GM12878 (cell line): ENCODE measurements around the gene SLC15A3. TPM values are rescaled to one million over a fixed set of nuclear protein-coding genes. Genes with fewer than 3 reads are reported as not detected.
A peak's percentile ranks its signal among the peaks of the same experiment; 100 is the strongest.

Experiments
- BRCA1 ChIP-seq: IDR thresholded peaks from 2 replicates; pipeline ENCODE4 v1.6.1; 2011; ENCODE audit warnings: low read depth, low read length, improper control_type of control experiment
- CHD4 ChIP-seq: fragments of 200-600 bp; sonication (generic); IDR thresholded peaks from 2 replicates; pipeline ENCODE4 v1.6.1; 2016; ENCODE audit warnings: mild to moderate bottlenecking
- DPF2 ChIP-seq: fragments of 450-650 bp; IDR thresholded peaks from 2 replicates; pipeline ENCODE4 v1.6.1; 2017; ENCODE audit warnings: mild to moderate bottlenecking
- FOS ChIP-seq: IDR thresholded peaks from 3 replicates; pipeline ENCODE4 v1.6.1; 2011; ENCODE audit warnings: borderline replicate concordance; ENCODE audit not compliant: insufficient read length; ENCODE audit errors: extremely low read depth
- HCFC1 ChIP-seq: fragments of 150-350 bp; IDR thresholded peaks from 2 replicates; pipeline ENCODE4 v1.6.1; 2014; ENCODE audit warnings: low read length
- HDAC6 ChIP-seq: fragments of 200-600 bp; sonication (generic); IDR thresholded peaks from one replicate; pipeline ENCODE4 v1.8.0; 2017; ENCODE audit warnings: antibody characterized with exemption; ENCODE audit not compliant: unreplicated experiment
- IRF4 ChIP-seq: IDR thresholded peaks from 2 replicates; pipeline ENCODE4 v1.6.1; 2011; ENCODE audit warnings: low read depth, low read length
- JUND ChIP-seq: IDR thresholded peaks from 2 replicates; pipeline ENCODE4 v1.6.1; 2012; ENCODE audit warnings: low read depth, mild to moderate bottlenecking, low read length, improper control_type of control experiment, moderate library complexity
- KDM1A ChIP-seq: fragments of 200-600 bp; sonication (generic); IDR thresholded peaks from 2 replicates; pipeline ENCODE4 v1.6.1; 2016; ENCODE audit warnings: borderline replicate concordance
- MEF2B ChIP-seq: fragments of 450-650 bp; IDR thresholded peaks from 2 replicates; pipeline ENCODE4 v1.6.1; 2018; ENCODE audit warnings: mild to moderate bottlenecking, moderate library complexity; ENCODE audit not compliant: partially characterized antibody, poor library complexity, severe bottlenecking
- MTA2 ChIP-seq: fragments of 450-650 bp; IDR thresholded peaks from 2 replicates; pipeline ENCODE4 v1.6.1; 2016; ENCODE audit warnings: low read depth, mild to moderate bottlenecking, moderate library complexity
- PAX5 ChIP-seq: IDR thresholded peaks from 2 replicates; pipeline ENCODE4 v1.6.1; 2011; ENCODE audit warnings: low read depth, low read length, borderline replicate concordance
- RBBP5 ChIP-seq: fragments of 200-600 bp; sonication (generic); conservative IDR thresholded peaks from 2 replicates; pipeline ENCODE4 v1.6.1; 2016
- SIN3A ChIP-seq: IDR thresholded peaks from 2 replicates; pipeline ENCODE4 v1.6.1; 2012; ENCODE audit warnings: low read depth, low read length, improper control_type of control experiment
- SP1 ChIP-seq: IDR thresholded peaks from one replicate; pipeline ENCODE4 v1.6.1; 2011; ENCODE audit warnings: low read depth, low read length
- SUZ12 ChIP-seq: fragments of 200-600 bp; sonication (generic); IDR thresholded peaks from one replicate; pipeline ENCODE4 v1.6.1; 2018; ENCODE audit warnings: antibody characterized with exemption, mild to moderate bottlenecking; ENCODE audit not compliant: unreplicated experiment
- YY1 ChIP-seq: IDR thresholded peaks from 2 replicates; pipeline ENCODE4 v1.6.1; 2011; ENCODE audit warnings: low read depth, mild to moderate bottlenecking, low read length
- polyA plus RNA-seq, 11 experiments: library from polyadenylated mRNA; depleted of rRNA in 4 of 11; unstranded in 6 of 11; stranded (reverse) in 5 of 11; fragments of >200 nt; fragmentation: Nextera tagmentation in 4 of 11; fragmentation: Illumina TruSeq in 1 of 11; extraction: Ambion mirVana in 4 of 11; extraction: Trizol in 1 of 11; gene quantifications; 1 replicate in 1 of 11; 2 replicates in 10 of 11; pipeline versions ENCODE4 v1.2.1 to v1.2.3, GENCODE V29; 2011 to 2016; ENCODE audit warnings: inconsistent platforms in 2 of 11, missing spikeins in 2 of 11, low read depth in 1 of 11
- total RNA-seq, 4 experiments: library from RNA; depleted of rRNA in 3 of 4; stranded (reverse); fragments of >200 nt in 3 of 4; fragmentation: Illumina TruSeq in 1 of 4; extraction: Trizol in 1 of 4; gene quantifications; 2 replicates each; pipeline versions ENCODE4 v1.2.1 to v1.2.3, GENCODE V29; 2013 to 2021
- TF ChIP-seq, protein P1 (sequence below): fragments of 450-650 bp; conservative IDR thresholded peaks from 2 replicates; pipeline ENCODE4 v1.6.1; 2017; ENCODE audit warnings: mild to moderate bottlenecking, moderate library complexity
- TF ChIP-seq, protein P2 (sequence below): IDR thresholded peaks from 2 replicates; pipeline ENCODE4 v1.6.1; 2011; ENCODE audit warnings: borderline replicate concordance, low read depth, mild to moderate bottlenecking, moderate library complexity, low read length; ENCODE audit not compliant: insufficient read depth, poor library complexity, severe bottlenecking
- TF ChIP-seq, protein P3 (sequence below): fragments of 450-650 bp; IDR thresholded peaks from 2 replicates; pipeline ENCODE4 v1.6.1; 2017; ENCODE audit warnings: mild to moderate bottlenecking, low read depth, inconsistent platforms; ENCODE audit not compliant: poor library complexity, severe bottlenecking
- TF ChIP-seq, protein P4 (sequence below): fragments of 450-650 bp; IDR thresholded peaks from 2 replicates; pipeline ENCODE4 v1.6.1; 2018; ENCODE audit warnings: borderline replicate concordance, mild to moderate bottlenecking; ENCODE audit not compliant: partially characterized antibody
- TF ChIP-seq, protein P5 (sequence below): fragments of 450-650 bp; IDR thresholded peaks from 2 replicates; pipeline ENCODE4 v1.6.1; 2016; ENCODE audit warnings: mild to moderate bottlenecking

The SLC15A3 gene
- total and polyA plus RNA-seq, 10 of the 15 experiments (the other 5 are each of a cell fraction or from before 2014, with no cell fraction given), result 17.7 to 102 (median 55.8) TPM

DNA sequence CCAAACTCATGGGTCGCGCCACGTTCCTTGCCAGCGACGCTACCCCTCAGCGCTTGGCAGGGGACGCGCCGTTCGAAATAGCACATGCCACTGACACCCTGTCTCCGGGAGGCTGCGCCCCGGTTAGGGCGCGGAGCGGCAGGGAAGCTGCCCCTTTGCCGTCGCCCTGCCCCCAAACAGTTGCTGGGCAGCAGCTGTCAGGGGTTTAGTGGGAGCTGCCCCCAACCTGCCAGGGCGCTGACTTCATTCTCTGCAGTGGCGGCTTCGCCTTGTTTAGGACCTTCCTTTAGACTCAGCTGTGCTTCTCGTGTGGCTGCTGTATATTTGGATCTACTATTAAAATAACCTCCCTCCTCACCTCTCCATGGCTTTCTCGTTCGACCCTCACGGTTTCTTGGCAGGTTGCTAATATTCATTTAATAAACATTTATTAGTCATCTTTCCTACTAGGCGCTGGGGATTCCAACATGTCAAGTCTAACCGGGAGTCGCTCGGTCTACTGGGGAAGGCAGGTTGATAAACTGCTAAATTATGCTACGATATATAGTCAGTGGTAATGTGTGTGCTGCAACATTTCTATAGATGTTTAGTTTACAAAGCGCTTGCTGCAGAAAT is 37.2 kb downstream of the SLC15A3 start (continued):
- 0 out of 2 replicates have a peak, but pooled peaks have one; percentile 11 for TF ChIP-seq SIN3A
- no peak for TF ChIP-seq MTA2
- TF ChIP-seq, protein P1, sequence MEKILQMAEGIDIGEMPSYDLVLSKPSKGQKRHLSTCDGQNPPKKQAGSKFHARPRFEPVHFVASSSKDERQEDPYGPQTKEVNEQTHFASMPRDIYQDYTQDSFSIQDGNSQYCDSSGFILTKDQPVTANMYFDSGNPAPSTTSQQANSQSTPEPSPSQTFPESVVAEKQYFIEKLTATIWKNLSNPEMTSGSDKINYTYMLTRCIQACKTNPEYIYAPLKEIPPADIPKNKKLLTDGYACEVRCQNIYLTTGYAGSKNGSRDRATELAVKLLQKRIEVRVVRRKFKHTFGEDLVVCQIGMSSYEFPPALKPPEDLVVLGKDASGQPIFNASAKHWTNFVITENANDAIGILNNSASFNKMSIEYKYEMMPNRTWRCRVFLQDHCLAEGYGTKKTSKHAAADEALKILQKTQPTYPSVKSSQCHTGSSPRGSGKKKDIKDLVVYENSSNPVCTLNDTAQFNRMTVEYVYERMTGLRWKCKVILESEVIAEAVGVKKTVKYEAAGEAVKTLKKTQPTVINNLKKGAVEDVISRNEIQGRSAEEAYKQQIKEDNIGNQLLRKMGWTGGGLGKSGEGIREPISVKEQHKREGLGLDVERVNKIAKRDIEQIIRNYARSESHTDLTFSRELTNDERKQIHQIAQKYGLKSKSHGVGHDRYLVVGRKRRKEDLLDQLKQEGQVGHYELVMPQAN, result 0 out of 2 replicates have a peak, but pooled peaks have one; percentile 5
- TF ChIP-seq RBBP5, result no peak
- TF ChIP-seq SUZ12, result no peak
- peak; percentile 6 for TF ChIP-seq MEF2B
- TF ChIP-seq JUND, result no peak
- TF ChIP-seq, protein P2, sequence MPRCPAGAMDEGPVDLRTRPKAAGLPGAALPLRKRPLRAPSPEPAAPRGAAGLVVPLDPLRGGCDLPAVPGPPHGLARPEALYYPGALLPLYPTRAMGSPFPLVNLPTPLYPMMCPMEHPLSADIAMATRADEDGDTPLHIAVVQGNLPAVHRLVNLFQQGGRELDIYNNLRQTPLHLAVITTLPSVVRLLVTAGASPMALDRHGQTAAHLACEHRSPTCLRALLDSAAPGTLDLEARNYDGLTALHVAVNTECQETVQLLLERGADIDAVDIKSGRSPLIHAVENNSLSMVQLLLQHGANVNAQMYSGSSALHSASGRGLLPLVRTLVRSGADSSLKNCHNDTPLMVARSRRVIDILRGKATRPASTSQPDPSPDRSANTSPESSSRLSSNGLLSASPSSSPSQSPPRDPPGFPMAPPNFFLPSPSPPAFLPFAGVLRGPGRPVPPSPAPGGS, result no peak
- no peak for TF ChIP-seq BRCA1
- no peak for TF ChIP-seq CHD4
- TF ChIP-seq FOS, result no peak
- TF ChIP-seq, protein P3, sequence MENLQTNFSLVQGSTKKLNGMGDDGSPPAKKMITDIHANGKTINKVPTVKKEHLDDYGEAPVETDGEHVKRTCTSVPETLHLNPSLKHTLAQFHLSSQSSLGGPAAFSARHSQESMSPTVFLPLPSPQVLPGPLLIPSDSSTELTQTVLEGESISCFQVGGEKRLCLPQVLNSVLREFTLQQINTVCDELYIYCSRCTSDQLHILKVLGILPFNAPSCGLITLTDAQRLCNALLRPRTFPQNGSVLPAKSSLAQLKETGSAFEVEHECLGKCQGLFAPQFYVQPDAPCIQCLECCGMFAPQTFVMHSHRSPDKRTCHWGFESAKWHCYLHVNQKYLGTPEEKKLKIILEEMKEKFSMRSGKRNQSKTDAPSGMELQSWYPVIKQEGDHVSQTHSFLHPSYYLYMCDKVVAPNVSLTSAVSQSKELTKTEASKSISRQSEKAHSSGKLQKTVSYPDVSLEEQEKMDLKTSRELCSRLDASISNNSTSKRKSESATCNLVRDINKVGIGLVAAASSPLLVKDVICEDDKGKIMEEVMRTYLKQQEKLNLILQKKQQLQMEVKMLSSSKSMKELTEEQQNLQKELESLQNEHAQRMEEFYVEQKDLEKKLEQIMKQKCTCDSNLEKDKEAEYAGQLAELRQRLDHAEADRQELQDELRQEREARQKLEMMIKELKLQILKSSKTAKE, result no peak
- TF ChIP-seq HDAC6, result no peak
- no peak for TF ChIP-seq PAX5
- no peak for TF ChIP-seq IRF4
- no peak for TF ChIP-seq HCFC1
- TF ChIP-seq YY1, result no peak
- no peak for TF ChIP-seq SP1
- TF ChIP-seq, protein P4, sequence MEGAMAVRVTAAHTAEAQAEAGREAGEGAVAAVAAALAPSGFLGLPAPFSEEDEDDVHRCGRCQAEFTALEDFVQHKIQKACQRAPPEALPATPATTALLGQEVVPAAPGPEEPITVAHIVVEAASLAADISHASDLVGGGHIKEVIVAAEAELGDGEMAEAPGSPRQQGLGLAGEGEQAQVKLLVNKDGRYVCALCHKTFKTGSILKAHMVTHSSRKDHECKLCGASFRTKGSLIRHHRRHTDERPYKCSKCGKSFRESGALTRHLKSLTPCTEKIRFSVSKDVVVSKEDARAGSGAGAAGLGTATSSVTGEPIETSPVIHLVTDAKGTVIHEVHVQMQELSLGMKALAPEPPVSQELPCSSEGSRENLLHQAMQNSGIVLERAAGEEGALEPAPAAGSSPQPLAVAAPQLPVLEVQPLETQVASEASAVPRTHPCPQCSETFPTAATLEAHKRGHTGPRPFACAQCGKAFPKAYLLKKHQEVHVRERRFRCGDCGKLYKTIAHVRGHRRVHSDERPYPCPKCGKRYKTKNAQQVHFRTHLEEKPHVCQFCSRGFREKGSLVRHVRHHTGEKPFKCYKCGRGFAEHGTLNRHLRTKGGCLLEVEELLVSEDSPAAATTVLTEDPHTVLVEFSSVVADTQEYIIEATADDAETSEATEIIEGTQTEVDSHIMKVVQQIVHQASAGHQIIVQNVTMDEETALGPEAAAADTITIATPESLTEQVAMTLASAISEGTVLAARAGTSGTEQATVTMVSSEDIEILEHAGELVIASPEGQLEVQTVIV, result no peak
- TF ChIP-seq DPF2, result peak; percentile 72; the same call in 1 of the 2 replicates
- no peak for TF ChIP-seq KDM1A
- TF ChIP-seq, protein P5, sequence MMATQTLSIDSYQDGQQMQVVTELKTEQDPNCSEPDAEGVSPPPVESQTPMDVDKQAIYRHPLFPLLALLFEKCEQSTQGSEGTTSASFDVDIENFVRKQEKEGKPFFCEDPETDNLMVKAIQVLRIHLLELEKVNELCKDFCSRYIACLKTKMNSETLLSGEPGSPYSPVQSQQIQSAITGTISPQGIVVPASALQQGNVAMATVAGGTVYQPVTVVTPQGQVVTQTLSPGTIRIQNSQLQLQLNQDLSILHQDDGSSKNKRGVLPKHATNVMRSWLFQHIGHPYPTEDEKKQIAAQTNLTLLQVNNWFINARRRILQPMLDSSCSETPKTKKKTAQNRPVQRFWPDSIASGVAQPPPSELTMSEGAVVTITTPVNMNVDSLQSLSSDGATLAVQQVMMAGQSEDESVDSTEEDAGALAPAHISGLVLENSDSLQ, result peak; percentile 28; the same call in 1 of the 2 replicates
